Measurements from ENCODE around the gene YWHAG. TPM values are rescaled to one million over a fixed set of nuclear protein-coding genes. Genes with fewer than 3 reads are reported as not detected.

Gene YWHAG
- total and polyA plus RNA-seq, 4 donors = 11.6 to 46.7 (median 43.5) TPM

- Histone ChIP-seq H3K27me3 (ENCODE audit: control insufficient read depth in 4 of 4, insufficient read depth in 4 of 4, low read length in 3 of 4) (no peaks in the 10 kb centered on the region), H3K4me1 (ENCODE audit: control insufficient read depth in 4 of 4, insufficient read depth in 4 of 4, low read length in 3 of 4) (peaks cover 0 to 17% (median 14%) of the 10 kb centered on the region in 4 donors), H3K36me3 (ENCODE audit: control insufficient read depth in 4 of 4, insufficient read depth in 3 of 4, low read depth in 1 of 4, low read length in 3 of 4) (peaks cover 0 to 3% (median 1%) of the 10 kb centered on the region in 4 donors), H3K27ac (ENCODE audit: low read depth in 1 of 2, low read length in 2 of 2) (peak overlapping the region; percentile 97 to 99), H3K4me3 (ENCODE audit: low read depth in 1 of 3, low read length in 3 of 3) (peak overlapping the region; percentile 82 to 92 (median 86)), H3K9ac (ENCODE audit: low read depth in 1 of 2, low read length in 2 of 2) (peak overlapping the region; percentile 94 to 97), H3K9me3 (ENCODE audit: control insufficient read depth in 4 of 4, low read length in 3 of 4) (no peaks in the 10 kb centered on the region)
- DNase-seq (ENCODE audit: low spot score) = peak; percentile 66
- no peak for TF ChIP-seq RXRA (IDR thresholded peaks at IDR 0.05)
- under 1% methylated on average over 27 of the region's 27 CpGs for WGBS
Measured at GRCh38 chr7:76358011-76358480, 745 bp downstream of the YWHAG start.

- Histone ChIP-seq H3K36me3 (ENCODE audit: control insufficient read depth in 4 of 4, insufficient read depth in 3 of 4, low read depth in 1 of 4, low read length in 3 of 4) (peaks cover 0 to 3% (median 1%) of the 10 kb centered on the region in 4 donors), H3K27me3 (ENCODE audit: control insufficient read depth in 4 of 4, insufficient read depth in 4 of 4, low read length in 3 of 4) (no peaks in the 10 kb centered on the region), H3K9ac (ENCODE audit: low read depth in 1 of 2, low read length in 2 of 2) (peak overlapping the region; percentile 94 to 97), H3K4me3 (ENCODE audit: low read depth in 1 of 3, low read length in 3 of 3) (peak overlapping the region; percentile 82 to 92 (median 86)), H3K9me3 (ENCODE audit: control insufficient read depth in 4 of 4, low read length in 3 of 4) (no peaks in the 10 kb centered on the region), H3K4me1 (ENCODE audit: control insufficient read depth in 4 of 4, insufficient read depth in 4 of 4, low read length in 3 of 4) (peaks cover 3 to 17% (median 14%) of the 10 kb centered on the region in 4 donors), H3K27ac (ENCODE audit: low read depth in 1 of 2, low read length in 2 of 2) (peak overlapping the region; percentile 97 to 99)
- no peak for DNase-seq (ENCODE audit: low spot score)
- TF ChIP-seq ATF3 (IDR thresholded peaks at IDR 0.05) (no peak), RAD21 (IDR thresholded peaks at IDR 0.05) (no peak)
- WGBS = 3% methylated on average over 10 of the region's 10 CpGs
Measured at GRCh38 chr7:76357475-76358010, 1.2 kb downstream of the YWHAG start.

GRCh38 chr7:76356823-76357222, 2.0 kb downstream of the YWHAG start:
- Histone ChIP-seq H3K27ac (ENCODE audit: low read depth in 1 of 2, low read length in 2 of 2) (peak overlapping the region in 1 of 2 donors; percentile 97), H3K9me3 (ENCODE audit: control insufficient read depth in 4 of 4, low read length in 3 of 4) (no peaks in the 10 kb centered on the region), H3K9ac (ENCODE audit: low read depth in 1 of 2, low read length in 2 of 2) (peak overlapping the region; percentile 26 to 97), H3K27me3 (ENCODE audit: control insufficient read depth in 4 of 4, insufficient read depth in 4 of 4, low read length in 3 of 4) (no peaks in the 10 kb centered on the region), H3K4me3 (ENCODE audit: low read depth in 1 of 3, low read length in 3 of 3) (peak overlapping the region in 1 of 3 donors; percentile 86), H3K4me1 (ENCODE audit: control insufficient read depth in 4 of 4, insufficient read depth in 4 of 4, low read length in 3 of 4) (peaks cover 3 to 19% (median 14%) of the 10 kb centered on the region in 4 donors), H3K36me3 (ENCODE audit: control insufficient read depth in 4 of 4, insufficient read depth in 3 of 4, low read depth in 1 of 4, low read length in 3 of 4) (peaks cover 0 to 3% (median 1%) of the 10 kb centered on the region in 4 donors)
- no peak for DNase-seq (ENCODE audit: low spot score)
- 72% methylated on average over 6 of the region's 6 CpGs for WGBS
- TF ChIP-seq GABPA (IDR thresholded peaks at IDR 0.05 in 1 of 2, conservative IDR thresholded peaks at IDR 0.05 in 1 of 2) (no peak), EGR1 (IDR thresholded peaks at IDR 0.05; ENCODE audit: low read depth in 2 of 2) (no peak), RAD21 (IDR thresholded peaks at IDR 0.05) (no peak), FOXA2 (IDR thresholded peaks at IDR 0.05) (no peak), YY1 (IDR thresholded peaks at IDR 0.05) (no peak), NR2F2 (IDR thresholded peaks at IDR 0.05) (no peak)

GRCh38 chr7:76356115-76356514, 2.7 kb downstream of the YWHAG start:
- no peak for DNase-seq (ENCODE audit: low spot score)
- Histone ChIP-seq H3K4me3 (ENCODE audit: low read depth in 1 of 3, low read length in 3 of 3) (no peak overlapping the region), H3K4me1 (ENCODE audit: control insufficient read depth in 4 of 4, insufficient read depth in 4 of 4, low read length in 3 of 4) (peaks cover 3 to 19% (median 14%) of the 10 kb centered on the region in 4 donors), H3K27ac (ENCODE audit: low read depth in 1 of 2, low read length in 2 of 2) (no peak overlapping the region), H3K9ac (ENCODE audit: low read depth in 1 of 2, low read length in 2 of 2) (no peak overlapping the region), H3K9me3 (ENCODE audit: control insufficient read depth in 4 of 4, low read length in 3 of 4) (no peaks in the 10 kb centered on the region), H3K36me3 (ENCODE audit: control insufficient read depth in 4 of 4, insufficient read depth in 3 of 4, low read depth in 1 of 4, low read length in 3 of 4) (peaks cover 0 to 3% (median 1%) of the 10 kb centered on the region in 4 donors), H3K27me3 (ENCODE audit: control insufficient read depth in 4 of 4, insufficient read depth in 4 of 4, low read length in 3 of 4) (no peaks in the 10 kb centered on the region)
- 92% methylated on average over 4 of the region's 4 CpGs for WGBS
- TF ChIP-seq YY1 (IDR thresholded peaks at IDR 0.05) (no peak), TAF1 (conservative IDR thresholded peaks at IDR 0.05) (no peak), NR2F2 (IDR thresholded peaks at IDR 0.05) (no peak), ATF3 (IDR thresholded peaks at IDR 0.05) (no peak), RAD21 (IDR thresholded peaks at IDR 0.05) (no peak), GABPA (IDR thresholded peaks at IDR 0.05 in 1 of 2, conservative IDR thresholded peaks at IDR 0.05 in 1 of 2) (no peak), CTCF (IDR thresholded peaks at IDR 0.05; ENCODE audit: low read depth, low read length, missing input control) (no peak), RXRA (IDR thresholded peaks at IDR 0.05) (no peak), FOXA1 (IDR thresholded peaks at IDR 0.05) (no peak), FOXA2 (IDR thresholded peaks at IDR 0.05) (no peak), HNF4G (IDR thresholded peaks at IDR 0.05) (no peak), EGR1 (IDR thresholded peaks at IDR 0.05; ENCODE audit: low read depth in 2 of 2) (no peak), JUND (IDR thresholded peaks at IDR 0.05) (no peak), REST (IDR thresholded peaks at IDR 0.05) (no peak), HNF4A (conservative IDR thresholded peaks at IDR 0.05) (no peak)
